Frontal cortex (tissue), 4 donors: ENCODE results near the gene PRKAG2. TPM values are rescaled to one million over a fixed set of nuclear protein-coding genes. Genes with fewer than 3 reads are reported as not detected.

Experiments
- DNase-seq, 2 donors: peaks; one replicate each; pipeline ENCODE4 v3.0.0; 2012; ENCODE audit warnings: low spot score in 2 of 2
- FAIRE-seq: peaks from 2 replicates; lab custom pipeline; 2012; peaks lifted over from hg19 to GRCh38; lab: Jason Lieb, UNC
- small RNA-seq: library from RNA; depleted of rRNA; stranded (forward); fragments of <200 nt; gene quantifications from one replicate; pipeline ENCODE3, GENCODE V24; 2014
- total RNA-seq: library from RNA; depleted of rRNA; stranded (reverse); fragments of >200 nt; gene quantifications from one replicate; pipeline ENCODE4 v1.2.3, GENCODE V29; 2014
- donor health status: control.
- donor health status: control.
- donor health status: control.

Gene PRKAG2
- total RNA-seq, 1 donor from 2014 or later: 29.8 TPM

DNA sequence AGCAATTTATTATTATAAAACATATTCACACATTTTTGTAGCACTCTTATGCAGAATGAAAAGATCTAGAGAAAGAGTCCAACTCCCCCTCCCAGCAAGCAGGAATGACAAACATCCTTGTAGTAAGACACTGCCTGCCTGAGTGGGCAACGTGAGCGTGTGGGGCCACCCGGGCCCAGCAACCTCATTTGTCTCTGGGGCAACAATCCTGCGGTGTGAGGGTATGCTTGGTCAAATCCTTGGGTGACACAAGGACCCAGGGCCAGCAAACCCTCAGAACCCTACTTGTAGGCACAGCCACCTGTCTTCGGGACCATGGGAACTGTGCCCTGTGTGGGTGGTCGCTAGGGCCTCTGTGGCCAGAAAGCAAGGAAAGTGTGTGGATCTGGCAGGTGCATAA, 367.9 kb downstream of the PRKAG2 start:
- FAIRE-seq (no peak), DNase-seq (no peak)

GRCh38 chr7:151507806-151508205, 369.1 kb downstream of the PRKAG2 start:
- DNase-seq: no peak
- no peak for FAIRE-seq

DNA sequence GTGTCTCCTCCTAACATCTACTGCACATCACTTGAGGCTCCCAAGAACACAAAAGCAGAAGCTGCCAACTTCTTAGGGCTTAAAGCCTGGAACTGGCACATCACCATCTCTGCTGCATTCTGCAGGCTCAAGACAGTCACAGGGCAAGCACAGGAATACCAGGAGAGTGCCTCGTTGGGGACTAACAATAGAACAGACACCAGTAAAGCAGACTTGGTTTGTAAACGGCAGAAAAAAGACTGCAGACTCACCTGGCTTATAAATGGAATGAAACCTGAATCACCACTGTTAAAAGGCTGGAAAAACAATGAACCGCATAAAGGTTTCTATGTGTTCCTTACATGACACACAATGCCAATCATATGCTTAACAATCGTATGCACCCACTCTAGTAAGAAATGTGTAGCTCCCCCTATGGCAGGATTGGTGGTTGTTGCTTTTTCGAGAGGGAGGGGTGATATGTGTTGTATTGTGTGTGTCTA, 370.0 kb downstream of the PRKAG2 start:
- DNase-seq: no peak
- no peak for FAIRE-seq

Small RNA genes within 50 kb of the gene (small RNA-seq; reads per million reads assigned to genes)
- not detected for gene RF00019
- not detected for gene RNU6-604P

Other genes starting within 250 kb of the PRKAG2 start
- not detected for gene GALNTL5, start 79.3 kb upstream of the PRKAG2 start, total RNA-seq
- 61.6 TPM for gene GALNT11, start 148.6 kb upstream of the PRKAG2 start, total RNA-seq